GM18517 (cell line): ENCODE results near the gene CA10.

ENCODE experiments used
- ATAC-seq: cut with Tn5 transposase; IDR thresholded peaks from one replicate; pipeline ENCODE4 v1.9.1; 2021; ENCODE audit warnings: mild to moderate bottlenecking, moderate library complexity; ENCODE audit not compliant: unreplicated experiment

CA10 gene

DNA sequence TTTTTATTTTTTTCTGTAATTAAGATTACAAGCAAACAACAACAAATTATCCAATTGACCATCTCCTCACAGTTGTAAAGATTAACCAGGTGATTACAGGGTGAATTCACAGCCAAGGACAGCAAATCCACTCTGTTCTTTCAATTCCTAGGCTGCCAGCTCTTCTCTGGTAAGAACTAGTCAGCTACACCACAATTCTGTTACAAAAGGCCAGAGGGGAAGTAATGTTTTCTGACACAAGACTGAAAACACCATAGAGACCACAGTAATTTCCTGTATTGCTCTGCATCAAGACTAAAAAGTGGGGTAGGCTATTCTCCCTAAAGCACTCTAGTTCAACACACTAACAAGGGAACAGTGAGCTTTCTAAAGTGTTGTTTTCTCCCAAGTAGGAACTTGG, 10.6 kb downstream of the CA10 start:
- no peak for ATAC-seq

DNA sequence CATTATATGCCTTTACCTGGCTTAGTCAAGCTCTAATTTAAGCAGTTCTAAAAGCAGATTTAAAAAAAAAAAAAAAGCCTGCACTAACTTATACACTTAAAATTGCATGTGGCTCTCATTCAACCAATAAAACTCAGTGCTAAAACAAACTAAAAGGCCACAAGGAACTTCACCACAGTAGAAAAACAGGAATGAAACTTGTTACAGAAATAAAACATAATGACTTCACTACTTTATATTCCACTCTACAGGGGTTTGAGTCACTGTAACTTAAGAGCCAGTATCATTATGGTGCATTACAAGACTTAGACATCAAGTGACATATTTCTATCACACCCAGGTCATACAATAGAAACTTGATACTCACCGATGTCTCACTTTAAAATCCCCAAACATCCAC, 11.1 kb downstream of the CA10 start:
- no peak for ATAC-seq

DNA sequence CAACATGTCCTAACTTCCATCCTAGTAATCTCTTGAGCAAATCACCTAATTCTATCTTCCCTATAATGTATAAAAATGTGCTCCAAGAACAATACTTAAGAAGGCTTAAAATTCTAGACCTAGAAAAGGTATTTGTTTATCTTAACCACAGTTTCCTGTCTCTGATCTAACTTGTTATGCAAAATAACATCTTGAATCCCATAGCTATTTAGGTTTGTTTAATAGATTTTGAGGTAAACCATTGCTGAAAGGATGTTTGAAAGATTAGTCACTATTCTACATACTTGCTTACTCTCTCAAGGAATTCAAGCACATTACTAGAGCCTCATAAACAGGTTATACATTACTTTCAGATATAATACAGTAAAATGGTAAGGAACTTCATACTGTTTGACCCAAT, 13.0 kb downstream of the CA10 start:
- ATAC-seq, result no peak

DNA sequence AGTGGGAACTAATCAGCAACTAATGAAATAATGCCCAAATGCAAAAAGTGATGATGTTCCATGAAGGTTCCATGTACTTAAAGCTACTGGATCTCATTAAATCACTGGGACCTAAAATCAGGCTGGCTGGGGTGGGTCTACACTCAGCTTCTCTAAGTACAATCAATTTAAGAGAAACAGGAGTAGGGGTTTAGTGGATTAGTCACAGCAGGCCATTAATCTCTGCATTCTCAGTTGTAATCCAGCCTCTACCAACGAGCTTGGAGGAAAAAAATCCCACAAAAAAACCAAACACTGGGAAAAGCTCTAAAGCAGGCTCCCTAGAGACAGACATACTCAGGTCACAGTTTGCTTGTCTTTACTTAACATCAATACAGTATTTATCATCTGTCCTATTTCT, 15.0 kb downstream of the CA10 start:
- ATAC-seq, result no peak

DNA sequence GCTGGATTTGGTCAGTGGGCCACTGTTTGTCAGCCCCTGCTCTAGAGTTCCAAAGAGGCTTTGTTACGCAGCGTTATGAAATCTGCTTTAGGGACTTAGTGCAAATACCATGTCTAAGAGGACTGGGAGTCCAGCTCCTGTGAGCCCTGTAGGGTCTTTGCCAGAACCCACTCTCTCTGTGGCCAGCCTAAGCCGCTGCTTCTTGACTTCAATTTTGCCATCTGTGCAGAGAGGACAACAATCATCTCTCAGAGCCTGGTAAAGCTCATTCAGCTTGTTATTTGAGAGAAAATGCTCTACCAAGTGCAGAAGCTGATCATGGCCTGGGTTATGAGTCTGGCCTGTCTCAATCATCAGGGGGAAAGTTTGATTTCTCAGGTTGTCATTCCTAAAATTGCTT, 17.9 kb downstream of the CA10 start:
- ATAC-seq, result no peak

DNA sequence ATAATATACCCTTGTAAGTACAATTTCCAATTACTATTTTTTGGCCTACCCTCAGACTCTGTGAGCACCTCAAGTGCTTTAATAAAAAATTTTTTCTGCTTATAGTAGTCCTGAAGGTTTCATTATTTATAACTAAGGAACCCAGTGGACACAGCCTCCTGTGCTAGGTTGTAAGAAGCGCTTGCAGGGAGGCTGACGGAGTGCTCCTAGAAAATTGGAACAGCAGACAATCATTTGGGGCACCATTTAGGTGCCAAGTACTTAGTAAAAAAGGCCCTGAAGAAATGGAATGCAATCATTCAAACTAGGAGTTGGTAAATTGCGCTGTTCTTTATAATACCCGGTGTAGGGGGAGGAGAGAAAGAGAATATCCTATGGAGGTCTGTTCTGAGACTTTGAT, 19.8 kb downstream of the CA10 start:
- no peak for ATAC-seq

DNA sequence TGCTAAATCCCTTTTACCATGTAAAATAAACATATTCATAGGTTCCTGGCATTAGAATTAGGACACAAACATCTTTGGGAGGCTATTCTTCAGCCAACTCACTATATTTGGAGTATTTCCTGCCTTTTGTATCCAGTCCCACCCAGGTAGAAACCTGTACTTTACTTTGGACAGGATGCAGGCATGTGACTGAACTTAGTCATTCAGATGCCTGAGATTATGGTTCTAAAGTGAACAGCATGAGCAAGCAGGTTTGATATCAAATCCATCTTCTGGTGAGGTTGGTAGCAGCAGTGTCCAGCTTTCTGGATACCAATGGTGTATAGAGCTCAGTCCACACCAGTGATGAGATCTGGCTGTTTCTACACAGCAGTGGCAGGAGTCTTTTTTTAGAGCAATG, 20.2 kb downstream of the CA10 start:
- no peak for ATAC-seq

DNA sequence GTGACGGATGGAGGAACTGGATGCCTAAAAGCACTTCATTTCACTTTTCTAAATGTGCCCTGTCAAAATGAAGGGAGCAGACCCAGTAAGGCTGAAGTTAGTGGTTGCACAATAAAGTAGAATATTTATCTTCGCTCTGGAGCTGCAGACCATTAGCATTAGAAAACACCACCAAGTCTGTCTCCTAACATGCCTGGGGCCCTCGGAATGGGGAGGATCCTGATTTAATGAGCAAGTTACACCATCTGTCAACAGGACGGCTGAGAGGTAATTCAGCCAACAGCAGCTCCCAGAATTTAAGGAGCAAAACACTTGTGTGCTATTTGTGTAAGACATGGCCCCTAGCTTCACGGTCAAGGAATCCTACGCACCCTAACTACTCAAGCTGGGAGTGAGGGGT, 22.3 kb downstream of the CA10 start:
- ATAC-seq, result no peak

DNA sequence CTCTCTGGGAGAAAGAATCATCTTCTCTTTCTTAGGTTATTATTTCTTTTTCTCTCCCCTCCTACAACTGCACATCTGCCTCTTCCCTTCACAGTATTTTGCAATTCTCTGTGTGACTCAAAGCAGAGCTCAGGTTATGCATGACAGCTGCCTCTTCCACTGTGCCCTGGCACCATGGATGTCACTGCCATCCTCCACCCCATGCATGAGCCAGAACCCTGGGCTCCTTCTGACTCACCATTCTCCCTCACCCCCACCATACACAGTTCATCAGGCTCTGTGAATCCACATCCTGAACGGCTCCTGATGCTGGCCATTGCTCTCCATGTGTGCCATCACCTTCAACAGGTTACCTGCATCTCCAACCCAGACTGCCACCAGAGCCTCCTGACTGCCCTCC, 23.9 kb downstream of the CA10 start:
- no peak for ATAC-seq

DNA sequence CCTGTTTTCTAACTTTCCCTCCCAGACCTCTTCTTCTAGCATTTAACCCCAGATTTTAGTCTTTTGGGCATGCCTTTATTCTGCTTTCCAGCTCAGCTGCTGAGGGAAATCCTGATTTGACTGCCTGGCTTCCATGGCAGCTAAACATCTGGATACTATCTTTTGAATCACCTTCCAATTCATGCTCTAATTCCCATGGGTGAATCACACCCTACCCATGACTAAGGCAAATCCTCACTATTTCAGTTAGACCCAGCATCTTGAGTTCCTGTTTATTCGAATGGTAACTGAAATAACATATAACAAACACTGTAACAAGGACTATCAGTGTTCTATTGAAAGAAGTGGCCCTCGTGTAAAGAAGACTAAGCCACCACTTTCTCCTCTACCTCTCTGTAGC, 29.8 kb downstream of the CA10 start:
- ATAC-seq, result no peak

DNA sequence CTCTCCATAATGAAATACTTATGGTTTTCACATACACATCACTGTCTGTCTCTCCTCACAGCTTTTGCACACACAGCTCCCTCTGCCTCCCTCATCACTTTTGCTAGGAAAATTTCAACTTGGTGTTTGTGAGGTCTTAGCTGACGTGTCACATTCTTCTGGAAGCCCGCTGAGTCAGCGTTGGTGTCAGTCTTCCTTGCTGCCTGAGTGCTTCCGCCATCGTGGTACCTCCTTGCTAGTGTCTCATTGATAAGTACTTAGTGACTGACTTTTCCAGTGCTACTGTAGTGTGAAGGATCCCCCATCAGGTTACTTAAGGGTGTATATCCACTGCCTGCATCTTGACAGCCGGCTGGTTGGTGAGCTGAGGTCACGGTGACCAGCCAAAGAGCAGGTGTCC, 33.5 kb downstream of the CA10 start:
- no peak for ATAC-seq

DNA sequence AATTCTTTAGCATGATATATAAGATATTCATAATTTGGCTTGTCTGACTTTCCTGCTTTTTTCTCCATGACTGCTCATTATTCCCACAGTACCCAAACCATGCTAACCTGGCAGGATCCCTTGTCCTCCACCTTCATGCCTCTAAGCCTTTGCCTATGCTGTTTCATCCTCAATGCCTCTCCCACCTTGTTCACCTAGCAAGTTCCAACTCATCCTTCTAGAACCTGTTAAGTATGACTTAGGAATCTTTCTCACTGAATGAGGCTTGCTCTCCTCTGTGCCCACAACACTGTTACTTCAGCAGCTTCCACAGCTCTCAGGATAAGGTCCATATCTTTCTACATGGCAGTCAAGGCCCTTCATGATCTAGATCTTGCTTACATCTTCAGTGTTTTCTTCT, 34.0 kb downstream of the CA10 start:
- no peak for ATAC-seq

DNA sequence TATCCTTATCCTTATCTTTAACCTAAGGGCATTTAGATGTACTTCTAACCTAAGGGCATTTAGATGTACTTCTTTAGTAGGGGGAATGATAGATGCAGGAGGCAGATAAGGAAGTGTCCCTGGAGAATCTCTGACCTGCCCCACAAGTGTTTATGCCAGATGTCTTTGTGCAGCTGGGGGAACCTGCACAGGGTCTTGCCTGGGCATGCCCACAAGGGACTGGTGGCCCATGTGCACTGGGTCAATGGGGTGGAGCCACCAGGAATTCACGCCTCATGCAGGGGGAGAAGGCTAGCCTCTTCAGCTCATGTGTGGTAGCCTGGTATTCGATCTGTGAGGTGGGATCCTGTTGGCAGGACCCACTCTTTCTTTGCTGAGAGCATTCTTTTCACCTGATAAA, 38.0 kb downstream of the CA10 start:
- no peak for ATAC-seq

DNA sequence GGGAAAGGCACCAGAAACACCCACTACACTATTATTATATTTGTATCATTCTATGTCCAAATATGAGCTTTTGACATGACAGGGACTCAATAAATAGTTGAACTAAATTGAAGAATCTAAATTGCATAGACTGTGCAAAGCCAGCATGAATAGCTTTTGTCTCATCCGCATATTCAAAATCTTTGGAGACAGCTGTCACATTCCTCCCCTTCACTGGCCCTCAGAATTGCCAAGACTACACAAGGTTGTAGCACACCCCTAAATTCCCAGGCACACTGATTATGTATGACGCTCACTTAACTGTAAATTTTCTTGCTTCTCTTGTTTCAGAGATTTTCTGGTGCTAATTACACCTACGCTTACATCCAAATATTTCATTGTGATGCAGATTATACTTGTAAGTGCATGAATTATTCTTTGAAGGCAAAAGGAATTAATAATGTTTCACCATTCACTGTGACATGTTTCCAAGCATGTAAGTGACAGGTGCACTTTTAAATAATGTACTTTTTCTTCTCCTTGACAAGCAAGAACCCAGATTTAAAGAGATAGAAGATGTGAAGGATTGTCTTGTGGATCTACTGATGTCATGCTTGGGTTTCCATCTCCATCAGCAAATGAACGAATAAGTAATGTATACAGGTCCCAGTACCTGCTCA, 47.5 kb downstream of the CA10 start:
- no peak for ATAC-seq

DNA sequence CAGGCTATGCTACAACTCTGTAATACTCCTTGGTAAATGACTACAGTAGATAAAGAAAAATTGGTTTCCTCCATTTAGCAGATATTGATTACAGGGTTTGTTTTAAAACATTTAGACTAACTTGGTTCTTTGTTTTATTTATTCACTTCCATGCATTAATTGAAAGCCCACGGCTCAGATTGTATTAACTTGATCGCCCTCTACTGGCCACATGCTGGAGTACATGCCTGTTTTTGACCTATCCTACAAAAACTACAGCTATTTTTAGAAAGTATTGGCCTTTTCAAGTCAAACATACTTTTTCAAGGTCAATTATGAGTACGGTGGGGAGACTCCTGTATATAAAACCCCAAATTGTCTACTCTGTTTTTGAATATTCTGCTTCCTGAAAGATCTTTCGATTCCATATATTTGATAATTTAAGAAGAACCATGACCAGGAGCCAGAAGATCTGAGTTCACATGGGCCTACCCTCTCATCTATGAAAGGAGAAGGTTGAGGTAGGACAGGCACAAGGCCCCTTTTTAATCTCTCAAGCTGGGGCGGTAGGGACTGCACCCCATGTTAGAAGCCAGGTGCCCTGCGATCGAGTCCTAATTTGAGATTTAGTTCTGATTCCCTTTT, 51.8 kb downstream of the CA10 start:
- ATAC-seq, result no peak

DNA sequence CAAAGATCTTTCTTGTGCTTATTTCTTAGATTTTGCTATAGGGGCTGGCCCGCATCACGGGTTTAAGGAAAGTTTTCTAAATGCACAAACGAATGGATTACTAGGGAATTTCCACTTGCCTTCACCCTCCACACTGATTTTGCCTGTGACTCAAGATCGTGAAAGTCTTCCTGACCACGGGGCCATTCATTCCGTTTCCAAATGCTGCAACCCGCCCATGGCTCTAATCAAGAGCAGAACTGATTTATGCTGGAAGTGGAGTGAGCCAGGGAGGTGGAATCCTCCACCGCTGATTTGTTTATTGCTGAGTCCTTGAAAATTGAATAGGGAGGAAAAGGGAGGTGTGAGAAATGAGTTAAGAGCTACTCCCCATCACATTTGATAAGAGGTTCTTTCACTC, 52.4 kb downstream of the CA10 start:
- no peak for ATAC-seq

DNA sequence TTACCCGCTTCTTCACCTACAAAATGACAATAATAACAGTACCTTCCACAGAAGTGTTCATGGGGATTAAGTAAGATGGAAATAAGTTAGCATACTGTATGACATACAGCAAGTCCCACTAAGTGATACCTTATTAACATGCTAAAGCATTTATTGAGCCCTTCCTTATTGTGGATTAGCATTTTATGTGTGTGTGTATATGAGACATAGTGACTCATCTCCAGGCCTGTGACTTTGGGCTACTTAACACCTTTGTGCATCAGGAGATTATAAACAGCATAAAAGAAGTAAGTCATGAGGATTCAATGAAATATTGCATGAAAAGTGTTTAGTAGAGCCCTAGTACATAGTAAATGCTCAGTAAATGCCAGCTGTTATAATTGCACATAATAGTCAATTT, 52.9 kb downstream of the CA10 start:
- no peak for ATAC-seq

DNA sequence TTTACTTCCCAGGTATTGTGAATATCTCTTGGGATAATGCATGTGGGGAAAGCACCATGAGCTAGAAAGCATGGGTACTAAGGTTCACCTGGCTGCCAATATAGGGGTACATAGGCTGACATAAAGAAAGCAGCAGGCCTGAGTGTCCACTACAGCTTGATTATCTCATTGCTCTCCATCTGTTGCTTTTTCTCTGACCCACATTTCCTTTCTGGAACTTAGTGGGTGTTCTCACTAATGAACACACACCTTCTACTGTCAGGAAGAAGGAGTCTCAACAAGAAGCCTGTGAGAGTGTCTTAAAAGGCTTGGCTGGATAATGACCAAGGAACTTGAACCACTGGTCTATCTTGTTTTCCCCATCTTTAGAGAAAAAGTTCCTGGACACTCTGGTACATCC, 62.5 kb downstream of the CA10 start:
- ATAC-seq, result no peak

DNA sequence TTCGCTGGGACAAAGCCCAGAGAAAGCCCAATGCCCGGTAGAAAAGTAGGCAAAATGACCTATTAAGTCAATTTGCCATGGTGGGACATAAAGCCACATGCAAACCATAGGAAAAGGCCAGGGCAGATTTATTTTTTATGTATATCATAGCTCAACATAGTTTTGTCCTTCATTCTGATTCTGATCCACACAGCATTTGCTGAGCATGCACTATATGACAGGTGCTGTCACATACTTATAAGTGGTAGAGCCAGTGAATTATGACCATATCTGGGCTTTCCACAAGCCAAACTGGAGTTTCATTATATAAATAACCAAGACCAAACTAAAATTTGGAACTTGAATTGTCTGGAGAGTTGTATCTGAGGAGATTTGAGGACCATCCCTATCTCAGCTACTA, 74.3 kb downstream of the CA10 start:
- no peak for ATAC-seq

DNA sequence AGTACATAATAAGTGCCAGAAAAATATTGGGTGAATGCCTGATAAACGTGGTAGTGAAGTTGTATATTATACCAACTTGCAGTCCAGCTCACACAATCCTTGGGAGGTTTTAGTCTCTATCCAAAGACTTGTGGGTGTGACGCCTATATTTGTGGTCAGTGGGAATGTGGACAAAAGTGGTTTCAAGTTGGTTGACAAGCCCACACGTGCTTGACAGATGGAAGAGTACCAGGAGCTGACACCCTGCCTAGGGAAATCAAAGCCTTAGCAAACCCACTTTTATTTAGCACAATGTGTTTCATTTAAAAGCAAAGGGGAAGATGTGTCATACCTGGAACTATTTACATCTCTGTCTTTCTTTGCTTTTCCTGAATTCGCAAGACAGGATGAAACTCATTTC, 79.0 kb downstream of the CA10 start:
- no peak for ATAC-seq

DNA sequence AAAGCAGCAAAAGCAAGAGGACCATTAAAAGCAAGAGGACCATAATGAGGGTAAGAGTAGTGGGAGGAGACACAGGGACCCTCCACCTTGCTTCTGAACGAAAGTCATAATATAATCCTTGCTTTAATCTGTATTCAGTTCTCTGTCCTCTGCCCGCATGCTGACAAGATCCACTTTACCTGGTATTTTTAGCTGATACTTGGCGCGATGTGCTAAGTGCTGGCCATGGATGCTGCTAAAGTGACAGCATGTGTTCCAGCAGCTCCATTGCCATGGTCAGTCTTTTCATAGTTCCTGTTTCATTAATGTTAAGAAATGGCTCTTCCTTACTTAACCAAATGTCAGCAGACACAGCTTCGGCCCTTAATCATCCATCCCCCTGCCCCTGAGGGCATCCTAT, 86.8 kb downstream of the CA10 start:
- no peak for ATAC-seq

DNA sequence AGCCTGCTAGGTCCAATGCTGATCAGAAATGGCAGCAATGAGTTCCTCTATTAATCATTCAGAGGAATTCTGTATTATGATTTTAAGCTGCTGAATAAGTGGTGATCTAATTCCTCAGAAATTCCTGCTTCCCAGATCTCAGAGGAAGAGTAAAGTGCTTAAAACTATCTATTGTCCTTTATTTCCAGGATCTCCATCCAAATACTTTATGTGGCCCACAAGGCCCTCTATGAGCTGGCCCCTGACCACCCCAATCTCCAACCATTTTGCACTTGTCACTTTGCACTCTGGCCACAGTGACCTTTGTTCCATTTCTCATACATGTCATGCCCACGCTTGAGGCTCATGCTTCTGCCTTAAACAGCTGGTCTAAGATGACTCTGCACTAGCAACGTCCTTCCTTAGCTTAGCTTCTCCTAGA, 93.7 kb downstream of the CA10 start:
- ATAC-seq, result no peak

DNA sequence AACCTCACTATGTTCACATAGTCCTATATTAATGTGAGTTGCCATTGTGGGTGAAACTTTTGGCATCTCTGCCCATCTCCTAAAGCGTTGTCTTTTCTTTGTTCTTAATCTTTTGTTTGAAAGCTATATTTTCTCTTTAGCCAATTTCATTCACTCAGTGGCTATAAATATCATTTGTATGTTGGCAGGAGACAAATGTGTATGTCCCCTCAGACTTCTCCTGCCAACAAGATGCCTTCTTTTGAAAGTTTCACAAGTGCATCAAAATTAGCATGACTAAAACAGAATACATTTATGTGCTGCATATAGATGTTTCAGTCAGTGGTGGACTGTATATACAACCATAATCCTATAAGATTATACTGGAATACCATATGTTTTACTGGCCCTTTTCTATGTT, 109.0 kb downstream of the CA10 start:
- no peak for ATAC-seq
